A204.1 (cell line): ENCODE measurements around the gene S1PR5.

Experiments used
- FAIRE-seq: peaks from 2 replicates; lab custom pipeline; 2012; peaks lifted over from hg19 to GRCh38; lab: Jason Lieb, UNC

The S1PR5 gene

GRCh38 chr19:10467104-10467706 is 50.0 kb downstream of the S1PR5 start:
- FAIRE-seq: no peak

- FAIRE-seq: no peak
These were observed 52.8 kb downstream of the S1PR5 start for GRCh38 chr19:10464456-10464855.
